Endothelial cell of umbilical vein (primary cell): ENCODE results near the gene FRMPD1. TPM values are rescaled to one million over a fixed set of nuclear protein-coding genes. Genes with fewer than 3 reads are reported as not detected.

Source experiments
- BruUV-seq: library from RNA; stranded (reverse); fragments of 400-500 nt; replicated peaks from 2 replicates; lab custom pipeline; 2021; lab: Mats Ljungman, UMichigan
- CTCF ChIA-PET: fragments of 300-600, 350-600 bp; sonication (Branson Sonifier 250); formaldehyde crosslinking; loops from one replicate; lab custom pipeline; 2021; ENCODE audit warnings: antibody characterized with exemption, inconsistent platforms; lab: Charles Lee
- POLR2A ChIA-PET: fragments of 300-600, 350-600 bp; sonication (Branson Sonifier 250); formaldehyde crosslinking; loops from one replicate; lab custom pipeline; 2021; ENCODE audit warnings: antibody characterized with exemption, inconsistent platforms; lab: Charles Lee
- DNase-seq: peaks from one replicate; pipeline ENCODE4 v3.0.0-alpha.2; 2011; ENCODE audit warnings: low read depth, low spot score
- FAIRE-seq: peaks from 2 replicates; lab custom pipeline; 2011; peaks lifted over from hg19 to GRCh38; lab: Jason Lieb, UNC
- H2AFZ ChIP-seq: 2 replicates; pipeline ENCODE4 v1.6.0; 2012; ENCODE audit warnings: low read depth, low read length, control low read depth, inconsistent platforms
- H3K27ac ChIP-seq: 2 replicates; pipeline ENCODE4 v1.5.1; 2011; ENCODE audit warnings: low read depth, mild to moderate bottlenecking, control low read depth, low read length, moderate library complexity; ENCODE audit not compliant: insufficient read depth
- H3K27me3 ChIP-seq, 2 experiments: 2 replicates each; pipeline versions ENCODE4 v1.6.0 to v1.6.1; 2011; ENCODE audit warnings: low read length in 2 of 2, mixed read lengths in 1 of 2; ENCODE audit not compliant: control insufficient read depth in 2 of 2, insufficient read depth in 2 of 2
- H3K36me3 ChIP-seq, 2 experiments: 2 replicates in 1 of 2; 3 replicates in 1 of 2; pipeline ENCODE4 v1.5.1; 2011; ENCODE audit warnings: low read length in 2 of 2, mild to moderate bottlenecking in 1 of 2, moderate library complexity in 1 of 2; ENCODE audit not compliant: control insufficient read depth in 2 of 2, insufficient read depth in 2 of 2; ENCODE audit errors: extremely low read depth in 1 of 2
- H3K4me1 ChIP-seq: 3 replicates; pipeline ENCODE4 v1.5.1; 2011; ENCODE audit warnings: mild to moderate bottlenecking, low read length; ENCODE audit not compliant: control insufficient read depth, insufficient read depth; ENCODE audit errors: extremely low read depth
- H3K4me2 ChIP-seq: 2 replicates; pipeline ENCODE4 v1.6.1; 2011; ENCODE audit warnings: low read length, control low read depth, mixed read lengths; ENCODE audit not compliant: insufficient read depth
- H3K4me3 ChIP-seq, 3 experiments: fragments of 200-600 bp in 1 of 3; sonication (generic), shearing (Covaris generic) in 1 of 3; replicated peaks in 1 of 3; 2 replicates each; pipeline ENCODE4 v1.5.1; 2011 to 2016; ENCODE audit warnings: control low read depth in 3 of 3, low read length in 3 of 3, mild to moderate bottlenecking in 2 of 3, inconsistent platforms in 1 of 3, low read depth in 1 of 3, moderate library complexity in 1 of 3; ENCODE audit not compliant: insufficient read depth in 1 of 3
- H3K79me2 ChIP-seq: 2 replicates; pipeline ENCODE4 v1.6.0; 2012; ENCODE audit warnings: low read length, inconsistent platforms; ENCODE audit not compliant: control insufficient read depth, insufficient read depth
- H3K9ac ChIP-seq: replicated peaks from 2 replicates; pipeline ENCODE3; 2011; ENCODE audit warnings: low read length, control low read depth; ENCODE audit not compliant: insufficient read depth; ENCODE audit errors: extremely low read depth
- H3K9me1 ChIP-seq: replicated peaks from 3 replicates; pipeline ENCODE4 v1.6.0; 2011; ENCODE audit warnings: mild to moderate bottlenecking, low read length; ENCODE audit not compliant: control insufficient read depth, insufficient read depth; ENCODE audit errors: extremely low read depth
- H3K9me3 ChIP-seq: replicated peaks from 2 replicates; pipeline ENCODE4 v1.5.1; 2012; ENCODE audit warnings: low read length, inconsistent platforms; ENCODE audit not compliant: control insufficient read depth, insufficient read depth
- H4K20me1 ChIP-seq: replicated peaks from 2 replicates; pipeline ENCODE3; 2011; ENCODE audit warnings: mild to moderate bottlenecking, low read length; ENCODE audit not compliant: control insufficient read depth, insufficient read depth; ENCODE audit errors: extremely low read depth
- FOS ChIP-seq: IDR thresholded peaks from 2 replicates; pipeline ENCODE4 v1.6.1; 2011; ENCODE audit warnings: mild to moderate bottlenecking, low read length, moderate library complexity, borderline replicate concordance; ENCODE audit not compliant: insufficient read depth
- GATA2 ChIP-seq: IDR thresholded peaks from 2 replicates; pipeline ENCODE4 v1.7.0; 2011; ENCODE audit warnings: low read depth, mild to moderate bottlenecking, moderate library complexity, mixed read lengths, low read length; ENCODE audit not compliant: insufficient read length, insufficient read depth
- JUN ChIP-seq: IDR thresholded peaks from 2 replicates; pipeline ENCODE4 v1.6.1; 2011; ENCODE audit warnings: borderline replicate concordance, low read depth; ENCODE audit not compliant: insufficient read length, insufficient read depth
- MAX ChIP-seq: IDR thresholded peaks from 2 replicates; pipeline ENCODE4 v1.6.1; 2011; ENCODE audit not compliant: insufficient read depth, insufficient read length
- POLR2A ChIP-seq: IDR thresholded peaks from 2 replicates; pipeline ENCODE4 v1.6.1; 2012; ENCODE audit warnings: low read depth, mild to moderate bottlenecking, control low read depth, low read length
- POLR2AphosphoS5 ChIP-seq: IDR thresholded peaks from 2 replicates; pipeline ENCODE4 v1.6.1; 2012; ENCODE audit warnings: low read depth, mild to moderate bottlenecking, control low read depth, low read length, moderate library complexity; ENCODE audit not compliant: insufficient read depth
- dilution Hi-C: fragments of 300-500 bp; cut with MboI; formaldehyde crosslinking; loops from one replicate; pipeline ENCODE4 v1.15.0; 2019; ENCODE audit warnings: low sequenced_read_pairs; ENCODE audit not compliant: extremely low pct_ligation_motif_present
- intact Hi-C: fragments of 100-400 bp; cut with micrococcal nuclease; formaldehyde crosslinking; loops from one replicate; pipeline ENCODE4 v1.10.0; 2022
- polyA plus RNA-seq, 4 experiments: library from polyadenylated mRNA; depleted of rRNA in 3 of 4; stranded (reverse) in 3 of 4; unstranded in 1 of 4; fragments of >200 nt; gene quantifications; 2 replicates each; pipeline versions ENCODE4 v1.2.1 to v1.2.3, GENCODE V29; 2011 to 2012; ENCODE audit warnings: missing spikeins in 1 of 4
- total RNA-seq: library from RNA; stranded (reverse); gene quantifications from 2 replicates; pipeline ENCODE4 v1.2.3, GENCODE V29; 2021
- TF ChIP-seq, protein P1 (sequence below), 2 donors: IDR thresholded peaks; 1 replicate in 1 of 2; 2 replicates in 1 of 2; pipeline ENCODE4 v1.5.1; 2011; ENCODE audit warnings: low read length in 2 of 2, mild to moderate bottlenecking in 2 of 2, moderate library complexity in 2 of 2, control low read depth in 1 of 2, inconsistent platforms in 1 of 2, low read depth in 1 of 2; ENCODE audit not compliant: insufficient read depth in 1 of 2; ENCODE audit errors: extremely low read depth in 1 of 2

FRMPD1 gene
- total and polyA plus RNA-seq, 2 donors (not counting 3 experiments of a cell fraction or from before 2014, with no cell fraction given), result not detected

DNA sequence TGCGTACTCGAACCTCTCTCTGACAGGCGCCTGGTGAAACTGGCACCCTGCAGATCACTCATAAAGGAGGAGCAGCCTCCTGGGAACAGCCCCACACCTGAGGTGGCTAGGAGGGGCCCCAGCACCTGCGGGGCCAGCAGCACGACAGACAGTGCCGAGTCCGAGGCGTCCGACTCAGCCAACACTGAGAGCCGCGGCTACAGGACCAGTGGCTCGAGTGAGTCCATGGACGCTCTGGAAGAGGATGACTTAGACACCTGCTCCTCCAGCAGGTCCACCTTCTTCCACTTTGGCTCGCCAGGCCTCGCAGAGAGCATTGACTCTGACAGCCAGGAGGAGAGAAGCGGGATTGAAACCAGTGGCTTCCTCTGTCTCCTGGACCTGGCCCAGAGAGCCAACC lies 89.4 kb downstream of the FRMPD1 start:
- H4K20me1 ChIP-seq, result no peaks in the 10 kb centered on the region

More for the DNA sequence above, 89.4 kb downstream of the FRMPD1 start:
- DNase-seq, result no peak
- Histone ChIP-seq H3K9me3 (no peaks in the 10 kb centered on the region), H3K4me2 (no peak overlapping the region), H3K4me1 (no peaks in the 10 kb centered on the region), H2AFZ (no peak overlapping the region), H3K36me3 (no peaks in the 10 kb centered on the region), H3K27me3 (peaks cover 3 to 5% of the 10 kb centered on the region in 2 experiments), H3K79me2 (no peaks in the 10 kb centered on the region), H3K4me3 (no peak overlapping the region), H3K27ac (no peak overlapping the region), H3K9me1 (no peaks in the 10 kb centered on the region), H3K9ac (no peak overlapping the region)
- ChIA-PET CTCF (no interaction called here), POLR2A (no interaction called here)
- dilution Hi-C loops, result no loop called here
- no peak for FAIRE-seq
- TF ChIP-seq JUN (no peak), GATA2 (no peak), POLR2A (no peak), POLR2AphosphoS5 (no peak), MAX (no peak), FOS (no peak)
- TF ChIP-seq, protein P1, sequence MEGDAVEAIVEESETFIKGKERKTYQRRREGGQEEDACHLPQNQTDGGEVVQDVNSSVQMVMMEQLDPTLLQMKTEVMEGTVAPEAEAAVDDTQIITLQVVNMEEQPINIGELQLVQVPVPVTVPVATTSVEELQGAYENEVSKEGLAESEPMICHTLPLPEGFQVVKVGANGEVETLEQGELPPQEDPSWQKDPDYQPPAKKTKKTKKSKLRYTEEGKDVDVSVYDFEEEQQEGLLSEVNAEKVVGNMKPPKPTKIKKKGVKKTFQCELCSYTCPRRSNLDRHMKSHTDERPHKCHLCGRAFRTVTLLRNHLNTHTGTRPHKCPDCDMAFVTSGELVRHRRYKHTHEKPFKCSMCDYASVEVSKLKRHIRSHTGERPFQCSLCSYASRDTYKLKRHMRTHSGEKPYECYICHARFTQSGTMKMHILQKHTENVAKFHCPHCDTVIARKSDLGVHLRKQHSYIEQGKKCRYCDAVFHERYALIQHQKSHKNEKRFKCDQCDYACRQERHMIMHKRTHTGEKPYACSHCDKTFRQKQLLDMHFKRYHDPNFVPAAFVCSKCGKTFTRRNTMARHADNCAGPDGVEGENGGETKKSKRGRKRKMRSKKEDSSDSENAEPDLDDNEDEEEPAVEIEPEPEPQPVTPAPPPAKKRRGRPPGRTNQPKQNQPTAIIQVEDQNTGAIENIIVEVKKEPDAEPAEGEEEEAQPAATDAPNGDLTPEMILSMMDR (IDR thresholded peaks at IDR 0.05; ENCODE audit: extremely low read depth in 1 of 2, insufficient read depth in 1 of 2, low read depth in 1 of 2, low read length in 2 of 2), result no peak
- no TSS peak for BruUV-seq
- intact Hi-C loops, result no loop called here
